H9 (cell line): ENCODE results near the gene SLC6A3. TPM values are rescaled to one million over a fixed set of nuclear protein-coding genes. Genes with fewer than 3 reads are reported as not detected.

Experiments used
- DNase-seq: peaks from one replicate; pipeline ENCODE4 v3.0.0-alpha.2; 2017
- H2AFZ ChIP-seq: one replicate; pipeline ENCODE4 v1.6.1; 2013; ENCODE audit warnings: mild to moderate bottlenecking, low read length, control low read depth, moderate library complexity
- H2AK5ac ChIP-seq: 2 replicates; pipeline ENCODE4 v1.6.1; 2013; ENCODE audit warnings: low read length, control low read depth, mixed read lengths; ENCODE audit not compliant: insufficient read length
- H2BK120ac ChIP-seq: one replicate; pipeline ENCODE4 v1.6.1; 2013; ENCODE audit warnings: low read depth, mild to moderate bottlenecking, low read length, control low read depth, inconsistent platforms; ENCODE audit not compliant: poor library complexity, severe bottlenecking
- H2BK12ac ChIP-seq: 2 replicates; pipeline ENCODE4 v1.6.1; 2013; ENCODE audit warnings: low read length, control low read depth, mixed read lengths, low read depth; ENCODE audit not compliant: insufficient read length
- H2BK15ac ChIP-seq: 2 replicates; pipeline ENCODE4 v1.6.1; 2013; ENCODE audit warnings: low read depth, low read length, control low read depth
- H2BK20ac ChIP-seq: one replicate; pipeline ENCODE4 v1.6.1; 2013; ENCODE audit warnings: low read depth, mild to moderate bottlenecking, low read length, control low read depth, inconsistent platforms; ENCODE audit not compliant: poor library complexity, severe bottlenecking
- H2BK5ac ChIP-seq: 2 replicates; pipeline ENCODE4 v1.6.1; 2013; ENCODE audit warnings: low read length, control low read depth, mixed read lengths; ENCODE audit not compliant: insufficient read length
- H3K14ac ChIP-seq: 2 replicates; pipeline ENCODE4 v1.6.1; 2013; ENCODE audit warnings: low read length, control low read depth; ENCODE audit not compliant: insufficient read depth
- H3K18ac ChIP-seq: 2 replicates; pipeline ENCODE4 v1.6.1; 2013; ENCODE audit warnings: low read depth, mild to moderate bottlenecking, mixed read lengths, low read length, control low read depth; ENCODE audit not compliant: insufficient read length
- H3K23ac ChIP-seq: 2 replicates; pipeline ENCODE4 v1.6.1; 2013; ENCODE audit warnings: low read length, control low read depth, mixed read lengths, low read depth; ENCODE audit not compliant: insufficient read length
- H3K23me2 ChIP-seq: 2 replicates; pipeline ENCODE4 v1.6.1; 2013; ENCODE audit warnings: low read depth, mild to moderate bottlenecking, mixed read lengths, low read length, control low read depth; ENCODE audit not compliant: insufficient read length, poor library complexity, severe bottlenecking
- H3K27ac ChIP-seq: 2 replicates; pipeline ENCODE4 v1.5.1; 2013; ENCODE audit warnings: low read length, control low read depth, mixed read lengths, low read depth; ENCODE audit not compliant: insufficient read length
- H3K27me3 ChIP-seq: 2 replicates; pipeline ENCODE4 v1.6.1; 2013; ENCODE audit warnings: low read length, control low read depth, inconsistent platforms; ENCODE audit not compliant: insufficient read depth
- H3K4ac ChIP-seq: 2 replicates; pipeline ENCODE4 v1.6.1; 2013; ENCODE audit warnings: low read depth, mild to moderate bottlenecking, control low read depth, inconsistent platforms, low read length, moderate library complexity
- H3K4me1 ChIP-seq: 2 replicates; pipeline ENCODE4 v1.6.1; 2013; ENCODE audit warnings: low read length, control low read depth, inconsistent platforms; ENCODE audit not compliant: insufficient read depth
- H3K4me2 ChIP-seq: 2 replicates; pipeline ENCODE4 v1.6.1; 2013; ENCODE audit warnings: low read length, control low read depth, mixed read lengths; ENCODE audit not compliant: insufficient read length, insufficient read depth
- H3K56ac ChIP-seq: 2 replicates; pipeline ENCODE4 v1.6.1; 2013; ENCODE audit warnings: low read depth, mild to moderate bottlenecking, mixed read lengths, low read length, control low read depth; ENCODE audit not compliant: insufficient read length
- H3K79me1 ChIP-seq: 2 replicates; pipeline ENCODE4 v1.6.1; 2013; ENCODE audit warnings: low read depth, mild to moderate bottlenecking, moderate library complexity, low read length, control low read depth, inconsistent platforms; ENCODE audit not compliant: insufficient read depth, poor library complexity, severe bottlenecking
- H3K79me2 ChIP-seq: 2 replicates; pipeline ENCODE4 v1.6.1; 2013; ENCODE audit warnings: low read length, control low read depth, inconsistent platforms; ENCODE audit not compliant: insufficient read depth
- H3K9ac ChIP-seq: 2 replicates; pipeline ENCODE4 v1.6.1; 2013; ENCODE audit warnings: low read length, control low read depth, mixed read lengths; ENCODE audit not compliant: insufficient read length; ENCODE audit errors: extremely low read depth
- H3K9me3 ChIP-seq: one replicate; pipeline ENCODE4 v1.6.1; 2013; ENCODE audit warnings: low read depth, low read length, inconsistent platforms; ENCODE audit not compliant: control insufficient read depth
- H3T11ph ChIP-seq: one replicate; pipeline ENCODE4 v1.6.1; 2013; ENCODE audit warnings: mild to moderate bottlenecking, low read length, control low read depth, inconsistent platforms
- H4K20me1 ChIP-seq: one replicate; pipeline ENCODE4 v1.6.1; 2013; ENCODE audit not compliant: control insufficient read depth, insufficient read length, insufficient read depth
- H4K5ac ChIP-seq: 2 replicates; pipeline ENCODE4 v1.6.1; 2013; ENCODE audit warnings: low read depth, mild to moderate bottlenecking, mixed read lengths, low read length, control low read depth; ENCODE audit not compliant: insufficient read length
- H4K8ac ChIP-seq: replicated peaks from 2 replicates; pipeline ENCODE4 v1.6.1; 2013; ENCODE audit warnings: low read length, control low read depth, mixed read lengths, low read depth; ENCODE audit not compliant: insufficient read length
- H4K91ac ChIP-seq: 2 replicates; pipeline ENCODE4 v1.6.1; 2013; ENCODE audit warnings: low read depth, mild to moderate bottlenecking, moderate library complexity, mixed read lengths, low read length, control low read depth; ENCODE audit not compliant: insufficient read length
- H3K27ac Mint-ChIP-seq, 3 experiments: 2 replicates in 2 of 3; 3 replicates in 1 of 3; pipeline ENCODE4 v1.8.0; 2020 to 2021; ENCODE audit warnings: mixed read lengths in 3 of 3, mild to moderate bottlenecking in 1 of 3, moderate library complexity in 1 of 3
- H3K27me3 Mint-ChIP-seq: 2 replicates; pipeline ENCODE4 v1.8.0; 2021; ENCODE audit warnings: low read depth, mild to moderate bottlenecking, moderate library complexity, mixed read lengths
- H3K36me3 Mint-ChIP-seq, 3 experiments: 2 replicates in 2 of 3; 3 replicates in 1 of 3; pipeline ENCODE4 v1.8.0; 2020 to 2021; ENCODE audit warnings: low read depth in 3 of 3, mixed read lengths in 3 of 3; ENCODE audit not compliant: insufficient read depth in 1 of 3
- H3K4me1 Mint-ChIP-seq, 2 experiments: 2 replicates each; pipeline ENCODE4 v1.8.0; 2020; ENCODE audit warnings: mixed read lengths in 2 of 2
- H3K4me3 Mint-ChIP-seq, 2 experiments: 2 replicates in 1 of 2; 3 replicates in 1 of 2; pipeline ENCODE4 v1.8.0; 2020 to 2021; ENCODE audit warnings: mild to moderate bottlenecking in 2 of 2, mixed read lengths in 2 of 2, moderate library complexity in 1 of 2
- H3K9me3 Mint-ChIP-seq, 2 experiments: 2 replicates in 1 of 2; 3 replicates in 1 of 2; pipeline ENCODE4 v1.8.0; 2020; ENCODE audit warnings: mild to moderate bottlenecking in 2 of 2, mixed read lengths in 2 of 2, moderate library complexity in 1 of 2
- CTCF ChIP-seq: fragments of 200-600 bp; sonication (generic); conservative IDR thresholded peaks from 3 replicates; pipeline ENCODE4 v1.8.0; 2021; ENCODE audit warnings: antibody characterized with exemption, mild to moderate bottlenecking
- WGBS: extraction: QIAGEN DNeasy Blood & Tissue Kit; methylation state at CpG from one replicate; pipeline ENCODE4 v1.1.7; 2013; ENCODE audit warnings: missing lambda C conversion rate, low lambda C conversion rate, mixed read lengths; ENCODE audit not compliant: insufficient read length; ENCODE audit errors: extremely low coverage; 5-methylcytosine and 5-hydroxymethylcytosine counted together
- total RNA-seq: library from RNA; stranded (reverse); gene quantifications from 2 replicates; pipeline ENCODE4 v1.2.1, GENCODE V29; 2021

SLC6A3 gene
- total RNA-seq, 1 experiment from 2014 or later, result 0.61 TPM

GRCh38 chr5:1478271-1479035 is 33.2 kb upstream of the SLC6A3 start:
- H3K9me3 ChIP-seq, result no peaks in the 10 kb centered on the region
- H3K27ac ChIP-seq, result no peak overlapping the region
- no peaks in the 10 kb centered on the region for H3K23me2 ChIP-seq
- no peak overlapping the region for H3K4me3 Mint-ChIP-seq
- WGBS, result no CpG with 5 or more reads among the region's 13 CpGs
- no peak overlapping the region for H4K8ac ChIP-seq
- H2BK5ac ChIP-seq, result no peak overlapping the region
- H4K20me1 ChIP-seq, result peaks cover 2% of the 10 kb centered on the region
- H3K56ac ChIP-seq, result no peak overlapping the region
- H4K91ac ChIP-seq, result no peak overlapping the region
- no peak overlapping the region for H2AK5ac ChIP-seq
- no peaks in the 10 kb centered on the region for H3K9me3 Mint-ChIP-seq
- H3K27me3 Mint-ChIP-seq, result no peaks in the 10 kb centered on the region
- H3K4ac ChIP-seq, result no peak overlapping the region
- H3K79me1 ChIP-seq, result no peaks in the 10 kb centered on the region
- H3K4me1 ChIP-seq, result no peaks in the 10 kb centered on the region
- H3K14ac ChIP-seq, result no peak overlapping the region
- no peak overlapping the region for H2BK15ac ChIP-seq
- peaks cover 6 to 9% of the 10 kb centered on the region in 2 experiments for H3K4me1 Mint-ChIP-seq
- no peak overlapping the region for H2BK12ac ChIP-seq
- no peaks in the 10 kb centered on the region for H3K79me2 ChIP-seq
- H3K27me3 ChIP-seq, result no peaks in the 10 kb centered on the region
- no peak overlapping the region for H3K4me2 ChIP-seq
- no peak overlapping the region for H2AFZ ChIP-seq
- H3K27ac Mint-ChIP-seq, result peak overlapping the region in 1 of 3 experiments; percentile 76; a peak in 2 of 7 replicates
- DNase-seq, result no peak
- TF ChIP-seq CTCF, result no peak
- H3K9ac ChIP-seq, result no peak overlapping the region
- H3K23ac ChIP-seq, result no peak overlapping the region
- no peak overlapping the region for H3K18ac ChIP-seq
- H2BK120ac ChIP-seq, result no peak overlapping the region
- H3K36me3 Mint-ChIP-seq, result peaks cover 38 to 85% (median 71%) of the 10 kb centered on the region in 3 experiments; a peak in 6 of 7 replicates
- H3T11ph ChIP-seq, result no peak overlapping the region
- no peak overlapping the region for H4K5ac ChIP-seq
- no peak overlapping the region for H2BK20ac ChIP-seq
